ENCODE data around the gene GPSM1. TPM values are rescaled to one million over a fixed set of nuclear protein-coding genes. Genes with fewer than 3 reads are reported as not detected.
A peak's percentile ranks its signal among the peaks of the same experiment; 100 is the strongest.

Gene GPSM1
- polyA plus RNA-seq, 4 donors: 1.1 to 40.9 (median 2.9) TPM

- FAIRE-seq: no peak
- Histone ChIP-seq H3K9me3 (ENCODE audit: control insufficient read depth in 2 of 2, insufficient read depth in 1 of 2, low read depth in 1 of 2, low read length in 1 of 2) (no peaks in the 10 kb centered on the region), H3K36me3 (ENCODE audit: control insufficient read depth in 3 of 3, insufficient read depth in 2 of 3, low read depth in 1 of 3, low read length in 3 of 3) (peaks cover 0 to 33% (median 0%) of the 10 kb centered on the region in 3 donors), H3K4me1 (ENCODE audit: control insufficient read depth in 3 of 3, insufficient read depth in 2 of 3, low read depth in 1 of 3, low read length in 2 of 3) (peaks cover 0 to 21% (median 0%) of the 10 kb centered on the region in 3 donors), H3K27ac (ENCODE audit: low read depth in 1 of 3, low read length in 2 of 3) (no peak overlapping the region), H3K4me3 (ENCODE audit: low read depth in 1 of 3, low read length in 3 of 3) (no peak overlapping the region), H3K27me3 (ENCODE audit: control insufficient read depth in 3 of 3, insufficient read depth in 3 of 3, low read length in 3 of 3) (peaks cover 0 to 4% (median 0%) of the 10 kb centered on the region in 3 donors)
- 79 to 85% (median 80%) methylated on average over 11 of the region's 11 CpGs for WGBS, 3 donors
- no peak for DNase-seq
Observed at GRCh38 chr9:136332482-136332983, 5.2 kb downstream of the GPSM1 start.

GRCh38 chr9:136333045-136333444, 5.7 kb downstream of the GPSM1 start:
- H3K36me3 ChIP-seq (ENCODE audit: control insufficient read depth in 3 of 3, insufficient read depth in 2 of 3, low read depth in 1 of 3, low read length in 3 of 3): peaks cover 0 to 38% (median 0%) of the 10 kb centered on the region in 3 donors
- H3K27me3 ChIP-seq (ENCODE audit: control insufficient read depth in 3 of 3, insufficient read depth in 3 of 3, low read length in 3 of 3): peaks cover 0 to 2% (median 0%) of the 10 kb centered on the region in 3 donors
- no peak overlapping the region for H3K27ac ChIP-seq (ENCODE audit: low read depth in 1 of 3, low read length in 2 of 3)
- H3K4me3 ChIP-seq (ENCODE audit: low read depth in 1 of 3, low read length in 3 of 3): no peak overlapping the region
- no peak for FAIRE-seq
- 67 to 86% (median 74%) methylated on average over 12 of the region's 12 CpGs for WGBS, 3 donors
- peaks cover 0 to 18% (median 0%) of the 10 kb centered on the region in 3 donors for H3K4me1 ChIP-seq (ENCODE audit: control insufficient read depth in 3 of 3, insufficient read depth in 2 of 3, low read depth in 1 of 3, low read length in 2 of 3)
- no peak for DNase-seq
- no peaks in the 10 kb centered on the region for H3K9me3 ChIP-seq (ENCODE audit: control insufficient read depth in 2 of 2, insufficient read depth in 1 of 2, low read depth in 1 of 2, low read length in 1 of 2)

- Histone ChIP-seq H3K4me3 (ENCODE audit: low read depth in 1 of 3, low read length in 3 of 3) (no peak overlapping the region), H3K27me3 (ENCODE audit: control insufficient read depth in 3 of 3, insufficient read depth in 3 of 3, low read length in 3 of 3) (no peaks in the 10 kb centered on the region), H3K4me1 (ENCODE audit: control insufficient read depth in 3 of 3, insufficient read depth in 2 of 3, low read depth in 1 of 3, low read length in 2 of 3) (peaks cover 0 to 14% (median 0%) of the 10 kb centered on the region in 3 donors), H3K9me3 (ENCODE audit: control insufficient read depth in 2 of 2, insufficient read depth in 1 of 2, low read depth in 1 of 2, low read length in 1 of 2) (no peaks in the 10 kb centered on the region), H3K36me3 (ENCODE audit: control insufficient read depth in 3 of 3, insufficient read depth in 2 of 3, low read depth in 1 of 3, low read length in 3 of 3) (peaks cover 0 to 41% (median 0%) of the 10 kb centered on the region in 3 donors), H3K27ac (ENCODE audit: low read depth in 1 of 3, low read length in 2 of 3) (no peak overlapping the region)
- FAIRE-seq (no peak), DNase-seq (no peak)
- 80 to 93% (median 88%) methylated on average over 17 of the region's 17 CpGs for WGBS, 3 donors
Observed at GRCh38 chr9:136333486-136333885, 6.1 kb downstream of the GPSM1 start.

- WGBS, 3 donors: 85 to 94% (median 90%) methylated on average over 21 of the region's 21 CpGs
- Histone ChIP-seq H3K4me1 (ENCODE audit: control insufficient read depth in 3 of 3, insufficient read depth in 2 of 3, low read depth in 1 of 3, low read length in 2 of 3) (peaks cover 0 to 4% (median 0%) of the 10 kb centered on the region in 3 donors), H3K27ac (ENCODE audit: low read depth in 1 of 3, low read length in 2 of 3) (no peak overlapping the region), H3K9me3 (ENCODE audit: control insufficient read depth in 2 of 2, insufficient read depth in 1 of 2, low read depth in 1 of 2, low read length in 1 of 2) (no peaks in the 10 kb centered on the region), H3K27me3 (ENCODE audit: control insufficient read depth in 3 of 3, insufficient read depth in 3 of 3, low read length in 3 of 3) (no peaks in the 10 kb centered on the region), H3K36me3 (ENCODE audit: control insufficient read depth in 3 of 3, insufficient read depth in 2 of 3, low read depth in 1 of 3, low read length in 3 of 3) (peaks cover 0 to 50% (median 0%) of the 10 kb centered on the region in 3 donors), H3K4me3 (ENCODE audit: low read depth in 1 of 3, low read length in 3 of 3) (no peak overlapping the region)
- no peak for FAIRE-seq
- DNase-seq: no peak
Observed at GRCh38 chr9:136334541-136334940, 7.2 kb downstream of the GPSM1 start.

DNA sequence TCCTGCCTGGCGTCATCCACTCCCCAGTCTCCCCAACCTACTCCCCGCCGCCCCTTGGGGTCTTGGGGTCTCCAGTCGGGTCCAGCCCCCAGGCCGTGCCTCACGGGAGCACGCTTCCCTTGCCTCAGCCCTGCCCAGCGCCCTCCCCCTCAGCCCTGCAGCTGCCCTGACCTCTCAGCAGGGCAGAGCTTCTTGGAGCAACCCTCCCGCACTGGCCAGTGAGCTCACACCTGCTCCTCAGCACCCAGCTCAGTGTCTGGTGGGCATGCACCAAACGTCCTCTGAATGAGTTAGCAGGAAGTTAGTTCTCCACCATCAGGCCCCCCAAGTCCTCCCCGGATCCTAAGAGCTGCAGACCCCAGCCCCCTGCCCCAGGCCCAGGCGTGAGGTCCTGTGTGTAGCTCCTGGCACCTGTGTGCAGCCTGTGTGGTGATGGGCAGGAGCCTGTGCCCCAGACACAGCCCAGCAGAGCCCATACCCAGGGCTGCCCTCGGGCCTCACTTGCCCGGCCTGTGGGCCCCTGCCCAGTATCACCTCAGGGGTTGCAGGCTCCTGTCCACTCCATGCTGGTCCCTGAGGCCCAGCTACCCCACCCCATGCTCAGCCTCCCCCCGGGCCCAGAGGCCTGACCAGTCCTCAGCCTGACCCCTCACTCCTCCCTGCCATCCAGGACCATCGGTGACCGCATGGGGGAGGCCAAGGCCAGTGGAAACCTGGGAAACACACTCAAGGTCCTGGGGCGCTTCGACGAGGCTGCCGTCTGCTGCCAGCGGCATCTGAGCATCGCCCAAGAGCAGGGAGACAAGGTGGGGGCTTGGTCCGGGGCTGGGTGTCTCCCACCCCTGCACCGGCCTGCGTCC, 8.2 kb downstream of the GPSM1 start:
- WGBS, 3 donors: 77 to 84% (median 77%) methylated on average over 25 to 26 of the region's 26 CpGs
- no peak for FAIRE-seq

DNA sequence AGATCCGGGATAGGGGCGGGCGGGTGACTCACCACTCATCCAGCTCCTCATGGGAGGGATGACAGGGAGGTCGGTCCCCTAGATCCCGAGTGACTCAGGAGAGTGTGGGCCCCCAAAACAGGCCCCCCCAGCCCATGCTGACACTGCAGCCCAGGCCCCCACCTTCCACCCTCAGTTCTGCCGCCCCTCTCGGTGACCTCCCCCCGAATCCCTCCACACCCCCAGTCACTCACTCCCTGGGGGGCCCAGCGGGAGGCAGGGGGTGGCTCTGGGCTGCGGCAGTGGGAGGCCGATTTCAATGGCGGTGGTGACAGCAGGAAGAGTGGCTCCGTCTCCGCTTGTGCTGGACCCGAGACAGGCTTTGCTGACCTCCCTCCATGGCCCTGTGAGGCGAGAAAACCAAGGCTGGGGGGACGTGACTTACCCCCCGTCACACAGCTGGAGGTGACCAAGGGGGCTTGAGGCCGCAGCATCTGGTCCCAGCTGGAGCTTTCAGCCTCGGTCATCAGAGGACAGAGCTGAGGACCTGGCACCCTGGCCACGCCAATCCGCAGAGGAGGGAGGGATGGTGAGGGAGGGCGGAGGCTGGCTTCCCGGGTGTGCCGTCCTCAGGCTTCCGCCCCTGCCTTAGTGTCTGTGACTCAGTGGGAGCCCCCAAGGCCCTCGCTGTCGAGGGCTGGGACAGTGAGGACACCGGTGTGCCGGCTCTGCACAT, 9.0 kb downstream of the GPSM1 start:
- no peak for DNase-seq
- no peak for FAIRE-seq
- Histone ChIP-seq H3K4me1 (ENCODE audit: control insufficient read depth in 3 of 3, insufficient read depth in 2 of 3, low read depth in 1 of 3, low read length in 2 of 3) (no peaks in the 10 kb centered on the region), H3K36me3 (ENCODE audit: control insufficient read depth in 3 of 3, insufficient read depth in 2 of 3, low read depth in 1 of 3, low read length in 3 of 3) (peaks cover 0 to 54% (median 0%) of the 10 kb centered on the region in 3 donors), H3K27me3 (ENCODE audit: control insufficient read depth in 3 of 3, insufficient read depth in 3 of 3, low read length in 3 of 3) (no peaks in the 10 kb centered on the region), H3K27ac (ENCODE audit: low read depth in 1 of 3, low read length in 2 of 3) (peak overlapping the region in 1 of 3 donors; percentile 41), H3K9me3 (ENCODE audit: control insufficient read depth in 2 of 2, insufficient read depth in 1 of 2, low read depth in 1 of 2, low read length in 1 of 2) (no peaks in the 10 kb centered on the region), H3K4me3 (ENCODE audit: low read depth in 1 of 3, low read length in 3 of 3) (no peak overlapping the region)
- 64 to 78% (median 72%) methylated on average over 27 to 30 of the region's 30 CpGs for whole genome bisulfite sequencing, 3 donors

More for the DNA sequence above, 8.2 kb downstream of the GPSM1 start:
- H3K9me3 ChIP-seq (ENCODE audit: control insufficient read depth in 2 of 2, insufficient read depth in 1 of 2, low read depth in 1 of 2, low read length in 1 of 2): no peaks in the 10 kb centered on the region
- no peak overlapping the region for H3K27ac ChIP-seq (ENCODE audit: low read depth in 1 of 3, low read length in 2 of 3)
- no peaks in the 10 kb centered on the region for H3K27me3 ChIP-seq (ENCODE audit: control insufficient read depth in 3 of 3, insufficient read depth in 3 of 3, low read length in 3 of 3)
- peaks cover 0 to 4% (median 0%) of the 10 kb centered on the region in 3 donors for H3K4me1 ChIP-seq (ENCODE audit: control insufficient read depth in 3 of 3, insufficient read depth in 2 of 3, low read depth in 1 of 3, low read length in 2 of 3)
- no peak for DNase-seq
- H3K36me3 ChIP-seq (ENCODE audit: control insufficient read depth in 3 of 3, insufficient read depth in 2 of 3, low read depth in 1 of 3, low read length in 3 of 3): peaks cover 0 to 54% (median 0%) of the 10 kb centered on the region in 3 donors
- H3K4me3 ChIP-seq (ENCODE audit: low read depth in 1 of 3, low read length in 3 of 3): no peak overlapping the region

DNA sequence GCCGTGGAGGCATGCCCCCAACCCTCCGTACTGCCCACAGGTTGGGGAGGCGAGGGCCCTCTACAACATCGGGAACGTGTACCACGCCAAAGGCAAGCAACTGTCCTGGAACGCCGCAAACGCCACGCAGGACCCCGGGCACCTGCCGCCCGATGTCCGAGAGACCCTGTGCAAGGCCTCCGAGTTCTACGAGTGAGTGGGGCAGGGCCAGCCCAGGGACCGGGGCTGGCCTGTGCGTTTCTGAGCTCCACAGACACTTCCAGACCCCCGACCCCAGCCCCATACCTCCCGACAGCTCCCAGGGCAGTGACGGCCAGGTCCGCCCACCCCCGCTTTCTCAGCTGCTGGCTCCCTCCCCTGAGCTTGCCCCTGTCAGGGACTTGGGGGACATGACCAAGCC, 9.5 kb downstream of the GPSM1 start:
- 85 to 90% (median 86%) methylated on average over 22 to 23 of the region's 23 CpGs for WGBS, 3 donors
- Histone ChIP-seq H3K36me3 (ENCODE audit: control insufficient read depth in 3 of 3, insufficient read depth in 2 of 3, low read depth in 1 of 3, low read length in 3 of 3) (peaks cover 0 to 53% (median 0%) of the 10 kb centered on the region in 3 donors), H3K4me1 (ENCODE audit: control insufficient read depth in 3 of 3, insufficient read depth in 2 of 3, low read depth in 1 of 3, low read length in 2 of 3) (peaks cover 0 to 2% (median 0%) of the 10 kb centered on the region in 3 donors), H3K4me3 (ENCODE audit: low read depth in 1 of 3, low read length in 3 of 3) (no peak overlapping the region), H3K27ac (ENCODE audit: low read depth in 1 of 3, low read length in 2 of 3) (no peak overlapping the region), H3K9me3 (ENCODE audit: control insufficient read depth in 2 of 2, insufficient read depth in 1 of 2, low read depth in 1 of 2, low read length in 1 of 2) (no peaks in the 10 kb centered on the region), H3K27me3 (ENCODE audit: control insufficient read depth in 3 of 3, insufficient read depth in 3 of 3, low read length in 3 of 3) (no peaks in the 10 kb centered on the region)
- DNase-seq (no peak), FAIRE-seq (no peak)
